Effector memory CD4-positive, alpha-beta T cell (primary cell): ENCODE measurements around the gene FBXL5.

Experiments used
- DNase-seq, 3 donors: peaks; one replicate each; pipeline ENCODE4 v3.0.0-alpha.2; 2020
- H3K27ac ChIP-seq: 2 replicates; pipeline ENCODE4 v1.7.0; 2013; ENCODE audit warnings: mild to moderate bottlenecking, low read length, moderate library complexity; ENCODE audit not compliant: insufficient read depth, poor library complexity, severe bottlenecking
- H3K27me3 ChIP-seq: replicated peaks from 2 replicates; pipeline ENCODE4 v1.7.0; 2013; ENCODE audit warnings: mild to moderate bottlenecking, low read length; ENCODE audit not compliant: insufficient read depth, control insufficient read depth, poor library complexity, severe bottlenecking
- H3K36me3 ChIP-seq: 2 replicates; pipeline ENCODE4 v1.7.0; 2013; ENCODE audit warnings: mild to moderate bottlenecking, low read length, moderate library complexity; ENCODE audit not compliant: control insufficient read depth, insufficient read depth
- H3K4me1 ChIP-seq: 2 replicates; pipeline ENCODE4 v1.7.0; 2013; ENCODE audit warnings: low read length, mild to moderate bottlenecking; ENCODE audit not compliant: control insufficient read depth, insufficient read depth, poor library complexity, severe bottlenecking
- H3K4me3 ChIP-seq: 2 replicates; pipeline ENCODE4 v1.7.0; 2013; ENCODE audit warnings: low read length, low read depth, mild to moderate bottlenecking; ENCODE audit not compliant: insufficient read depth, poor library complexity, severe bottlenecking
- H3K9me3 ChIP-seq: 2 replicates; pipeline ENCODE4 v1.7.0; 2013; ENCODE audit warnings: mild to moderate bottlenecking, low read length, moderate library complexity; ENCODE audit not compliant: control insufficient read depth

FBXL5 gene

DNA sequence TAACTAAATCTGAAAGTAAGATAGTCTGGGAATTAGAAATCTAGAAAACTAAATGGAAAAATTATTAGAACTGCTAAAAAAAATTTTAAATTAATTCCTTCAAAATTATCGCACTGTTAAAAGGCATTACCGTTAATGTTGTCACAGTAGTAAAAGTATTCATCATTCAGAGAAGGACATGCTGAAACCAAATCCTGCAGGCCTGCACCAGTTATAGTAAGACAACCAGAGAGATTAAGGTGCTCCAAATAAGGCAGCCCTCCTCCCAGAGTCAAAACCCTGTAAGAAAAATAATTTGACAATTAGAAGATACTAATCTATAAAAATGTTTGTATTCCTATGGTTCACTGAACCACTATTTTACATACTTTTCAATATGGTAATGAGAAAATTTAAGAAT is 43.0 kb downstream of the FBXL5 start:
- Histone ChIP-seq H3K4me1 (no peaks in the 10 kb centered on the region), H3K9me3 (no peaks in the 10 kb centered on the region), H3K27me3 (no peaks in the 10 kb centered on the region), H3K36me3 (peaks cover 11% of the 10 kb centered on the region), H3K27ac (no peak overlapping the region), H3K4me3 (no peak overlapping the region)
- DNase-seq, result no peak

DNA sequence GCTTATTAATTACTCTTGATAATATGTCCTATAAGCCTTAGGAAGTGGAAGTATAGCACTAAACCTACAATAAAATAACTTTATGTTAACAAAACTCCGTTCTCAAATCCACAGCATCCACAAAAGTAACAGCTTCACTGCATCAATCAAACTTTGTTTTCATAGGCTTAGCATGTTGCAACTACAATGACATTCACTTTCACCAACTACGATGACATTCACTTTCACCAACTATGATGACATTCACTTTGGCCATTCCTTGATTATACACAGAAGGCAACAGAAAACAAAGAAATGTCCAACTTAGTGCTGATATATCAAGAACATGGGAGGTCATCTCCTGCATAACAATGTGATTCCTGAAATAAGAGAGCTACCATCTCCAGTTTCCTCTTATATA is 44.3 kb downstream of the FBXL5 start:
- Histone ChIP-seq H3K36me3 (peaks cover 7% of the 10 kb centered on the region), H3K4me1 (no peaks in the 10 kb centered on the region), H3K27me3 (no peaks in the 10 kb centered on the region), H3K27ac (no peak overlapping the region), H3K9me3 (no peaks in the 10 kb centered on the region), H3K4me3 (no peak overlapping the region)
- DNase-seq, result no peak

DNA sequence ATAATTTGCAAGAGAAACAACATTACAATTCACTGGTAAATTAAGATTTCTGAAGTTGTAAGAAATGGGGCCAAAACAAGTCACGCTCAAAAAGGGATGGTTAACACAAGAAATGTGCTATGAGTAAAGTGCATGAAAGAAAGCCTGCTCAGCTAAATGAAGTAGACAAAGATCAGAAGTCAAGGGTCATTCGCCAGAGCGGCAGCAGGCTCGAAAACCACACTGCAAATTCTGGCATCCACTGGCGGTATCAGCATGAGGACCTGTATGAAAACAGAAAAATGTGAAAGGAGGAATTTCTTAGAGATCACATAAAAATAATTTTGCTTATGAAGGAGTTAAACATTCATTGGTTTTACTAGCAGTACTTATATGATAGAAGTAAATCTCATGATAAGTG is 49.6 kb downstream of the FBXL5 start:
- Histone ChIP-seq H3K36me3 (peaks cover 3% of the 10 kb centered on the region), H3K27ac (no peak overlapping the region), H3K27me3 (no peaks in the 10 kb centered on the region), H3K9me3 (no peaks in the 10 kb centered on the region), H3K4me1 (no peaks in the 10 kb centered on the region), H3K4me3 (no peak overlapping the region)
- DNase-seq, result no peak

DNA sequence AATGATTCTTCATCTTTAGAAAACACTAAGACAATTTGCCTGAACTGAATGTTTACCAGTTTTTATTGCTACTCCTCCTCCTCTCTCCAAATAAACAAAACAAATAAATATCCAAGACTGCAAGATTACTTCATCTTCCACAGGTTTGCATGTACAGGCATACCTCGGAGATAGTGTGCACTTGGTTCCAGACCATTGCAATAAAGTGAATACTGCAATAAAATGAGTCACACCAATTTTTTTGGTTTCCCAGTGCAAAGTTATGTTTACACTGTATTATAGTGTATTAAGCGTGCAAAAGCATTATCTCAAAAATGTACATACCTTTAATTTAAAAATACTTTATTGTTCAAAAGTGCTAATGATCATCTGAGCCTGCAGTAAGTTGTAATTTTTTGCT is 53.3 kb downstream of the FBXL5 start:
- H3K36me3 ChIP-seq, result peaks cover under 1% of the 10 kb centered on the region
- no peaks in the 10 kb centered on the region for H3K4me1 ChIP-seq
- H3K27ac ChIP-seq, result no peak overlapping the region
- DNase-seq, result no peak
- no peaks in the 10 kb centered on the region for H3K9me3 ChIP-seq
- no peak overlapping the region for H3K4me3 ChIP-seq
- no peaks in the 10 kb centered on the region for H3K27me3 ChIP-seq

DNA sequence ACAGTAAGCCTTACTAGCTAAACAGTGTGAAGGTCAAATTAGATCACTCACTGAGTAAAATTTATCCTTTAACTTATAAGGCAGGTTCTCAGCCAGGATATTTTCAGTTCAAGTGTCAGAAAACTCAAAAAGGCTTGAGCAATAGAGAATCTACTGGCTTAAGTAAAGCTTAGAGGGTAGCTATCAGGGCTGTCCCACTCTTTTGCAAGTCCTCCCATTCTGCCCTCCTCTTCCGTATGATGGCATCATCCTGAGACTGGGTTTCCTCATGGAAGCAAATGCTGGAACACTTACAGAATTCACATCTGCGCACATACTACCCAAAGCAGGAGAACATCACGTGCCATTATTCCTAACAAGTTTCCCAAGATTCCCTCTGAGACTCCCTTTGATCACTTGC is 55.0 kb downstream of the FBXL5 start:
- Histone ChIP-seq H3K9me3 (no peaks in the 10 kb centered on the region), H3K27ac (no peak overlapping the region), H3K36me3 (no peaks in the 10 kb centered on the region), H3K4me1 (no peaks in the 10 kb centered on the region), H3K27me3 (no peaks in the 10 kb centered on the region), H3K4me3 (no peak overlapping the region)
- no peak for DNase-seq

DNA sequence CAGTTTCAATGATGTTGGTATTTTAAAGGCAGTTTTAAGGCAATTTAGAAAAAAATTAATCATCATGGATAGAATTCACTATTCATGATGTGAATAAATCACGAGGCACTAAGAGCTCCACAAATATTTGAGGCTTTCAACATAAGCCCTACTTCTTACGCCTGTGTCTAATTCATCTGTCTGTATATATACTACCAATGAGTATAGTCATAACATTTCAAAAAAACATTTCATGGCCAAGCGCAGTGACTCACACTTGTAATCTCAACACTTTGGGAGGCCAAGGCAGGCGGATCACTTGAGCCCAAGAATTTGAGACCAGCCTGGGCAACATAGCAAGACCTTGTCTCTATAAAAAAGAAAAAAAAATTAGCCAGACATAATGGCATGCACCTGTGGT is 56.5 kb downstream of the FBXL5 start:
- no peaks in the 10 kb centered on the region for H3K27me3 ChIP-seq
- no peaks in the 10 kb centered on the region for H3K4me1 ChIP-seq
- no peaks in the 10 kb centered on the region for H3K9me3 ChIP-seq
- no peaks in the 10 kb centered on the region for H3K36me3 ChIP-seq
- H3K4me3 ChIP-seq, result no peak overlapping the region
- DNase-seq, result no peak
- H3K27ac ChIP-seq, result no peak overlapping the region

DNA sequence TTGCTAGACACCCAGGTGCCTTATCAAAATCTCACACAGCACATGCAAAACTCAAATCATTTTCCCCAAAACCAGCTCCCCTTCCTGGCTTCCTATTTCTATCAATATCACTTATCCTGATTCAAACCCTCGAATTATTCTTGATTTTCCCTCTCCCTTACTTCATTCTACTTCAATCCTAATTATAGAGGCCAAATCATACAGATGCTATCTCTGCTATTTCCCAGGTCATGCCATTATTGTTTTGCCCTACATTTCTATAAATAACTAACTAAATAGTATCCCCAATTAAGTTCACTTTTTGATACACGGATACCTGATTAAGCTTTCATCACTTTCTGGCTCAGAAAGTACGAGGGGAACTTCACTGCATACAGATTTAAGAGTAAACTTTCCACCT is 62.4 kb downstream of the FBXL5 start:
- Histone ChIP-seq H3K27ac (no peak overlapping the region), H3K4me3 (no peak overlapping the region), H3K9me3 (no peaks in the 10 kb centered on the region), H3K4me1 (no peaks in the 10 kb centered on the region), H3K27me3 (no peaks in the 10 kb centered on the region), H3K36me3 (no peaks in the 10 kb centered on the region)
- DNase-seq, result no peak

DNA sequence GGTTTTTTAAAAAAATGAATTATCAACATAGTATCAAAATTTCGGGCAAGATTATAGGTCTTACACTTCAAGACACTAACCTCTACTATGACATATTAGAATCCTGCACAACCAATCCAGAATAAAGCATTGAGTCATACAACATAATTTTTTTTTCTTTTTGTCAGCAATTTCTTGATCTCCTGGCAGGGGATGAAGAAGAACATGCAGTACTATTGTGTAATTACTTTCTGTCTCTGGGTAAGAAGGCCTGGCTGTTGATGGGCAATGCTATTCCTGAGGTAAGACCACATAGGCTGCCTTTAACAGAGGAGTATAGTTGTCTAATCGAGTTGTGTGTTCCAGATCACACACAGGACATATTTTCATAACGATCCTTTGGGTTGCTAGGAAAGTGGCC is 67.5 kb downstream of the FBXL5 start:
- no peak overlapping the region for H3K27ac ChIP-seq
- no peak for DNase-seq
- H3K27me3 ChIP-seq, result no peaks in the 10 kb centered on the region
- H3K9me3 ChIP-seq, result no peaks in the 10 kb centered on the region
- no peak overlapping the region for H3K4me3 ChIP-seq
- no peaks in the 10 kb centered on the region for H3K36me3 ChIP-seq
- no peaks in the 10 kb centered on the region for H3K4me1 ChIP-seq

DNA sequence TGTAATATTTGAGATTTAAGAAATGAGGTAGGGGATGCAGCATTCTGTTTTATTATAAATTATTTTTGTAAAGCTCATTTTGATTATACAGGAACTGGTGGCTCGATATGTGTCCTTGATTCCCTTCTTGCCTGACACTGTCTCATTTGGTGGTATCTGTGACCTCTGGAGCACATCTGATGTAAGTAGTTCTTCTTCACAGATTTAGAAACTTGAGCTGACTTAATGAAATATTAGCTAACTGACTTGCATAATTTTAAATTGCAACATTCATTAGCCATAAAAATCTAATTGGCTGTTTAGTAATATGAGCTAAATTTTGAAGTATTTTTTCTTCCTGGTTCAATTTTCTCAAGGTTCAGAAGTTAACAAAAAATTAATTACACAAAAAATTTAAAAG is 69.1 kb downstream of the FBXL5 start:
- Histone ChIP-seq H3K9me3 (no peaks in the 10 kb centered on the region), H3K36me3 (no peaks in the 10 kb centered on the region), H3K4me3 (no peak overlapping the region), H3K4me1 (no peaks in the 10 kb centered on the region), H3K27me3 (no peaks in the 10 kb centered on the region), H3K27ac (no peak overlapping the region)
- DNase-seq, result no peak

DNA sequence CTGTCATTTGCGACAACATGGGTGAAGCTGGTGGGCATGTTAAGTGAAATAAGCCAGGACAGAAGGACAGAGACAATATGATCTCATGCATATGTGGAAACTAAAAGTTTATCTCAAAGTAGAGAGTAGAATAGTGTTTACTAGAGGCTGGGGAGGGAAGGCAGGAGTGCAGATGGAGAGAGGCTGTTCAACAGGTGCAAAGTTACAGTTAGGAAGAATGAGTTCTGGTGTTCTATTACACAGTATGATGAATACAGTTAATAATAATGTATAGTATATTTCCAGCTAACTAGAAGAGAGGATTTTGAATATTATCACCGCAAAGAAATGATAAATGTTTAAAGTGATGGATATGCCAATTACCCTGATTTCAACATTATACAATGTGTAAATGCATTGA is 69.8 kb downstream of the FBXL5 start:
- Histone ChIP-seq H3K27ac (no peak overlapping the region), H3K27me3 (no peaks in the 10 kb centered on the region), H3K4me3 (no peak overlapping the region), H3K4me1 (no peaks in the 10 kb centered on the region), H3K36me3 (no peaks in the 10 kb centered on the region), H3K9me3 (no peaks in the 10 kb centered on the region)
- no peak for DNase-seq

DNA sequence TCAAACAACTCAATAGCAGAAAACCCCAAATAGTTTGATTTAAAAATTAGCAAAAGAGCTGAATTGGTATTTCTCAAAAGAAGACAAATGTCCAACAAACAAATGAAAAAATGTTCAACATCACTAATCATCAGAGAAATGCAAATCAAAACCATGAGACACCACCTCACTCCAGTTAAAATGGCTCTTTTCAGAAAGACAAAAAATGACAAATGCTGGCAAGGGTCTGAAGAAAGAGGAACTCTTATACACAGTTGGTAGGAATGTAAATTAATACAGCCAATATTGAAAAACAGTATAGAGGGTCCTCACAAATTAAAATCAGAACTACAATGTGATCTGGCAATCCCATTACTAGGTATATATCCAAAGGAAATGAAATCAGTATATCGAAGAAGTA is 70.4 kb downstream of the FBXL5 start:
- Histone ChIP-seq H3K36me3 (no peaks in the 10 kb centered on the region), H3K9me3 (no peaks in the 10 kb centered on the region), H3K4me3 (no peak overlapping the region), H3K27me3 (no peaks in the 10 kb centered on the region), H3K27ac (no peak overlapping the region), H3K4me1 (no peaks in the 10 kb centered on the region)
- DNase-seq, result no peak
